HG02678 (cell line): Measurements from ENCODE around the gene ZNF420.
"Not testable (repeated sequence)": the region's sequence is repeated elsewhere in the genome, so short reads cannot be mapped to it uniquely, and the experiment has no call there.

ENCODE experiments used
- ATAC-seq: cut with Tn5 transposase; IDR thresholded peaks from one replicate; pipeline ENCODE4 v1.9.1; 2021; ENCODE audit warnings: mild to moderate bottlenecking, moderate library complexity; ENCODE audit not compliant: unreplicated experiment

ZNF420 gene

DNA sequence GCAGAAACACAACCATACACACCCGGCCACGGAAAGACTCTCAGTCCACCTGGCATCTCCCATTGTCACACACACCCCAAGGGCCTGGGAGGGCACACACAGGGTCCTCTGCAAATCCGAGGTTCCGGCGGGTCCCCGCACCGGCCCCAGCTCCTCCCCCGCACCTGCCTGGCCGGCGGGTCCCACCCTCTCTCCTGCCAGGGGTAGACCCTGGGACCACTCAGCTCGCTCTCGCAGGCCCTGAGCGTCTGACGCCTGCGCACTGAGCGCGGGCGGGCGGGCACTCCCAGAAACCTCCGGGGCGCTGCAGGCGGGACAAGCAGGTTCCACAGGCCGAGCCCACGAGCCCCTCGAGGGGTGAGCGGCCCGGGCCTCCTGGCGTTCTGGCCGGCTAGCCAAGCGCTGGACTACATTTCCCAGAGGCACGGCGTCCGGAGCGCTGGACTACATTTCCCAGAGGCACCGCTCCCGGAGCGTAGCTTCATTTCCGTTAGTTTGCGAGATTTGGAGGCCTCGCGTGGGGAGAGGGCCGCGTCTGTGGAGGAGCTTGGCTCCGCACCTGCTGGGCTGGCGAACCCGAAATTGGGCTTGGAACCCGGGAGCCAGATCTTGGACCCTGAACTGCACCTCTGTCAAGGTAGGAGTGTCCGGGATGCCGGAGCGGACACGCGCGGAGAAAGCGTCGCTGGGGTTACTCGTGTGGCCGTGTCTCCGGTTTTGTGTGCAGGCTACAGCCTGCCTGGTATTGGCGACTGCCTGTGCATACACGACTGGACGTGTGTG lies at the start of gene ZNF420:
Gene ZNF420 (plus strand): TSS at position 500 of the 783 bp plus-strand sequence. CDS start 10,686 bp downstream, outside the sequence.
- peak; percentile 97 for ATAC-seq

DNA sequence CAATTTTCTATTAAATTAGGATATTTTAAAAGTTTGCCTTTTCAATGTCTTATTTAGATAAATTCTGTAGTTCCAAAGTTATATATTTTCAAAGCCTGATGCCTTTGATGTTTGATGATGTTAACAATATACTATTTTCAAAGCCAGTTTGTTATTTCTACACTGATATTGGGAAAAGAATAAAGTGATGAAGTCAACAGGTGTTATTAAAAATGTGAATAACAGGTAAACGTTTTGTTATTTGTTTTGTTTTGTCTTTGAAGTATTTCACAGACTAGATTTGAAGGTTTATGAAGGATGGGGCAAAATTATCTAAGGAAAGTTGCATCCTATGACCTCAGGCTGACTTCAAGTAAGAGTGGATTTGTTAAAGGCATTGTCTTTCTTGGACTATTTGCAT lies 33.1 kb upstream of the ZNF420 start:
- ATAC-seq: no peak

DNA sequence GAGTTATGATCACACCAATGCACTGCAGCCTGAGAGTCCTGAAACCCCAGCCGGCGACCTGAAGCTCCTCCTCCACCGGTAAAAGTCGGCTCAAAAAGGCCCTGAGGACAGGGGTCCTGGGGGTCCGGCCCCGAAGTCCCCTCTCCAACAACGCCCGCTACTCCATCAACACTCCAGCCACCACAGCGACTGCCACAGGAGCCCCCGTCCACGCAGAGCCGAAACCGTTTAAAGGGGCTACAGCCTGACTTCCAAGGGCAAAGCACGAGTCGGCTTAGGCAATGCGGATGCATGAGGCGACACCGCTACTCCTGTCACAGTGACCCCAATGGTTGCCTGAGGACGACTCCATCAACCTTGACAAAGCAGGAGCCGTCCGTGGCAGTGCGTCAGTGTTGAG lies 22.9 kb upstream of the ZNF420 start:
- no peak for ATAC-seq

DNA sequence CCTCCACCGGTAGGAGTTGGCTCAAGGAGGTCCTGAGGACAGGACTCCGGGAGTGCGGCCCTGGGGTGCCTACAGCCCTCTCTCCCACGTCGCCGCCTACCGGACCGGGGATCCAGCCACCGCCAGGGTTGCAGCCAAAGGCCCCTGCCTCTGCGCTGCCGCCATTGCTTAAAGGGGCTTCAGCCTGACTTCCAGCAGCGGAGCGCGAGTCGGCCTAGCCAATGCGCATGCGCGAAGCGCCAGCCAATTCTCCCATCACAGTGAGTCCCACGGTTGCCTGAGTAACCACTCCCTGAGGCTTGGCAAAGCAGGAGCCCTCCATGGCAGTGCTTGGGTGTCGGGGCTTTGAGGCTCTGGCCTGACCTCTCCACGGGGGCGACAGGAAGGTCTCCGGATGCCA lies 21.5 kb upstream of the ZNF420 start:
- no peak for ATAC-seq

DNA sequence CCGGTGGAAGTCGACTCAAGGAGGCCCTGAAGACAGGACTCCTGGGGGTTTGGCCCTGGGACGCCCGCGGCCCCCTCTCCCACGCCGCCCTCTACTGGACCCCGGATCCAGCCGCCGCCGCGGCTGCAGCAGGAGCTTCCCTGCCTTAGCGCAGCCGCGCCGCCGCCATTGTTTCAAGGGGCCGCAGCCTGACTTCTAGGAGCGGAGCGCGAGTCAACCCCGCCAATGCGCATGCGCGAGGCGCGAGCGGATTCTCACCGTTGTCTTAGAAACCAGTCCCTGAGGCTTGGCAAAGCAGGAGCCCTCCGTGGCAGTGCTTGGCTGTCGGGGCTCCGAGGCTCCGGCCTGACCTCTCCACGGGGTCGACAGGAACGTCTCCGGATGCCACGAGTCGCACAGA lies 19.1 kb upstream of the ZNF420 start:
- ATAC-seq: no peak

DNA sequence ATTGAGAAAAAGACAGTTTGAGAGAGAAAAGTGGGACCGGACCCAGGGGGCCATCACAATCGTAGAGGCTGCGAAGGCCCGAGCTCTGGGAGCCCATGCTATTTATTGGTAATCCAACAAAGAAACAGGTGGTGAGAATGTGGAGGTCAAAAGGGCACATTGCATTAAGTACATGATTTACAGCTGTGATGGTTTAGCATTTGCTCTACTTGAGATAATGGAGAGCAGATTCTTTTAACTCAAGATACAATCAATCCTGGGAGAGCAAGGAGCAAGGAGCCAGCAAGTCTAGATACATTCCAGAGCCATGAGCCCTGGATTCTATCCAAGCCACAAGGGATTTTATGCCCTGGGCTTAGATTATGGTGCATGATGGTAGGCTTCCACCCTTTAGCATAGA lies 13.3 kb upstream of the ZNF420 start:
- not testable (repeated sequence) for ATAC-seq

DNA sequence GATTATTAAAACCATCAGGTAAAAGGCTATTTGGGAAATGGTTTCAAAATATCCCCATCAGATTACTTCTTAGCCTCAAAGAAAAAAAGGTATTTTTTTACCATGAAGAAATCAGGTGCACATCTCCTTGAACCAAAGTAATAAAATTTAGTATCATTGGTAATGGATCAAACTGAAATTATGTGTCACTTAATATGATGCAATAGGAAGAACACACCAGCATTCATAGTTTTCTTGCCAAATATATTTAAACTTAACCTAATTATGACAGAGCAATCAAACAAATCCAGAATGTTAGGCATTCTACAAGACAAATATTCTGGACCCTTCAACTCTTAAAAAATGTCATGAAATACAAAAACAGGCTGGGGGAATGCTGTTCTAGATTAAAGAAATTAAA lies 4.1 kb upstream of the ZNF420 start:
- ATAC-seq: no peak

DNA sequence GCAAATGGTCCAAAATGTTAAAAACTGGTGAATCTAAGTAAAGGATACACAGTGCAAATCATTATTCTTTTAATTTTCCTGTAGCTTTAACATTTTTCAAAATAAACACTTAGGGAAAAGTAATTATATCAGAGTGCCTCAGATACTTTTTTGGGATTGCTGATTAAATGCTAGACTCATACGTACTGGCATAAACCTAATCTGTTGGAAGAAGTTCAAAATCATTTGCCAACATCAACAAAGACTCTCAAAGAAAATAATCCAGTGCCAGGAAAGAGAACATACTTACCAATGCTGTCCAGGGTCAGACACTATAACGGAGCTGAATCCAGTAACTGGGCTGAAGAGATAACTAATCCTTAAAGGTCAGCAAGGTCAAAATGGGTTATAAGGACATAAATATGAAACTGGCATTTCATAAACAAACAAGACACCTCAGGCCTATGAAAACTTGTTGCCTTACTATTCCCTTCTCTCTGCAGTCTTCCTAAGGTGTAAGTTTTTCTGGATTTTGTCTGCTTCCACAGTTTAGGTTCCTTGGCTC lies 3.3 kb upstream of the ZNF420 start:
- no peak for ATAC-seq

DNA sequence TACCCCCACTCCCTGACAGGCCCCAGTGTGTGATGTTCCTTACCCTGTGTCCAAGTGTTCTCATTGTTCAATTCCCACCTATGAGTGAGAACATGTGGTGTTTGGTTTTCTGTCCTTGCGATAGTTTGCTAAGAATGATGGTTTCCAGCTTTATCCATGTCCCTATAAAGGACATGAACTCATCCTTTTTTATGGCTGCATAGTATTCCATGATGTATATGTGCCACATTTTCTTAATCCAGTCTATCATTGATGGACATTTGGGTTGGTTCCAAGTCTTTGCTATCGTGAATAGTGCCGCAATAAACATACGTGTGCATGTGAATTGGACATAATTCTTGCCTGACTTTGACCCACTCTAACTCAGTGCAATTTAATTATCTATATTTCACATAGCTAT lies 1.7 kb upstream of the ZNF420 start:
- ATAC-seq: not testable (repeated sequence)

DNA sequence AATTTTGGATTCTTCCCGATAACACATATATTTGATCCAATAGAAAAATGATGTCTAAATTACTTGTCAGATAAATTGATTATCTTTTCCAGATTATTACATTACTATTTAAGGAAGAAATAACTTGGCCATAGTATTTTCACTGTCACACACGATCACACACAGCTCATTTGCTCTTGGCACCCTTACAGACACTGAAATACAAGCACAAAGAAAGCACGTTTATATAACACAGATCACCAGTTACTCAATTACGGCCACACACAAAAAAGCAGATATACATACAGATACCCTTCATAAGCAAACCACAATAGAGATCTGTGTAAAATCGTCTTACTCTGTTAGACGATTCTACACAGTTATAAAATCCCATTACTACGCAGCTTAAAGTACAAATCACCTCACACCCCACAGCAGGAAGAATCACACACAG lies 716 bp upstream of the ZNF420 start:
- ATAC-seq: no peak

DNA sequence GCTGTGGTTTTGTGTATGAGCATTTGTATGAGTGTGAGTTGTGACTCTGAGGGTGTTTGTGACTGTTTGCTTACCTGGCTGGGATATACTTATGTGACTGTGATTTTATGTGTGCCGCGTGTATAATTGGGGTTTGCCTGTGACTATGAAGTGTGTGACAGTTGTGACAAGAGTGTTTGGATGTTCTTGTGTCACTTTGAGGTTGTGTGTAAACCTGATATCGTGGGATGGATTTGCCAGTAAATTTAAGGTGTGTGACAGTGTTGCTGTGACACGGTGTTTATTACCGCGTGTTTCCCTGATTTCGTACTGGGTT lies 442 bp downstream of the ZNF420 start:
- ATAC-seq: no peak

DNA sequence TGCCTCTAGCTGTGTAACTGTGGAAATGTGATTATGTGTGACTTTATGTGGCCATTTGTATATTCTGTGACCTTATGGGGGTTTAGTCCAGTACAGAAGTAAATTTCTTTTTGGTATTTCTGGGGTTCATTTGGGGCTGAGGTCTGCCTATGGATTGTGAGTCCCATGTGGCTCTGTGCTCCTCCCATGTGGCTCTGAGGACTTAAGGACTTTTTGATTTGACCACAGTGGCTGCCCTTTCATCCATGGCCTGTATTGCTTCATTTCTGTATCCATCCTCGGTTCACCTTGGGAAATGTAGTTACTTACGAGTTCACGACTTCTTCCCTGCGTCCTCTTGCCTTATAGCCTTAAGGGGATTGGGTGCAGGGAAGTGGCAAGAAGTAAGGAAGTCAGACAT lies 1.0 kb downstream of the ZNF420 start:
- ATAC-seq: no peak

DNA sequence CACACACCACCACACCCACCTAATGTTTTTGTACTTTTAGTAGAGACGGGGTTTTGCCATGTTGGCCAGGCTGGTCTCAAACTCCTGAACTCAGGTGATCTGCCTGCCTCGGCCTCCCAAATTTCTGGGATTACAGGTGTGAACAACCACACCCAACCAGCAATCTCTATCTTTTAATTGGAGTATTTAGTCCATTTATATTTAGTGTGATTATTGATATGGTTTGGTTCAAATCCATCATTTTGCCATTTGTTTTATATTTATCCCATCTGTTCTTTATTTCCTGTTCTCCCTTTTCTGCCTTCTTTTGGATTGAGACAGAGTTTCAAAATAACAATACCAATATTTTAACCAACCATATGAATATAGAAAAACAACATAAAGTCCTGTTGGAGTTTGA lies 4.1 kb downstream of the ZNF420 start:
- ATAC-seq: no peak

DNA sequence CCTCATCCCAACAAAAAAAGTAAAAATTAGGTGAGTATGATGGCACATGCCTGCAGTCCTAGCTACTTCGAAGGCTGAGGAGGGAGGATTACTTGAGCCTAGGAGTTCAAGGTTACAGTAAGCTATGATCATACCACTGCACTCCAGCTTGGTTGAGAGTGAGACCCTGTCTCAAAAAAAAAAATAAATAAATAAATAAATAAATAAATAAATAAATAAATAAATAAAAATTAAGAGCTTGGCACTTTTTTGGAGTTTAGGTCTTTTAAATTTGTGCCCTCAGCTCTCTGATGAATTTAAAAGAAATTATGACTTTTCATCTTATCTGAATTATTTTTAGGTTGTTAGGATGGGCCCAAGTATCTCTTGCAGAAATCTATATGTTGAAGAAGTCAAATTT lies 8.9 kb downstream of the ZNF420 start:
- ATAC-seq: no peak

DNA sequence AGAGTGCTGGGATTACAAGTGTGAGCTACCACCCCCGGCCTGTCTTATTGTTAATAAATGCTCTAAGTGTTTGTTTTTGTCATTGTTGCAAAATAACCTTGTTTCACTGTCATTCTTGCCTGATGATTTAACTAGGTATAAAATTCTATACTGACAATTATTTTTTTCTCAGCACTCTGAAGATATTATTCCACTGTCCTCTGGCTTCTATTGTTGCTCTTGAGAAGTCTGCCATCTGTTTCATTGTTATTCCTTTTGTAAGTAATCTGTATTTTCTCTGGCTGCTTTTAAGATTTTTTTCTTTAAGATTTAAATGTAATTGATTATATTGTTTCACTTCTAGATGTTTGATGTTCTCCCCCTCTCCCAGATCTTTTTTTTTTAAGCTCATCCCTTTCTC lies 17.6 kb downstream of the ZNF420 start:
- ATAC-seq: no peak

DNA sequence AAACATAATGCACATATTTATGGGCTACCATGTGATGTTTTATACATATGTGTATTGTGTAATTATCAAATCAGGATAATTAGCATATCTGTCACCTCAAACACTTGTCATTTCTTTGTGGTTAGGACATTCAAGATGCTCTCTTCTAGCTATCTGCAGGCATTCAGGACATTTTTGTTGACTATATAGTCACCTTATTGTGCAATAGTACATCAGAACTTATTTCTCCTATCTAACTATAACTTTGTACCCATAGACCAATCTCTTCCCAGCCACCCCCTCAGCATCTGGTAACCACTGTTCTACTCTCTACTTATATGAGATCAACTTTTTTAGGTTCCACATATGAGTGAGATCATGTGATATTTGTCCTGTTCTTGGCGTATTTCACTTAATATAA lies 20.3 kb downstream of the ZNF420 start:
- ATAC-seq: no peak

DNA sequence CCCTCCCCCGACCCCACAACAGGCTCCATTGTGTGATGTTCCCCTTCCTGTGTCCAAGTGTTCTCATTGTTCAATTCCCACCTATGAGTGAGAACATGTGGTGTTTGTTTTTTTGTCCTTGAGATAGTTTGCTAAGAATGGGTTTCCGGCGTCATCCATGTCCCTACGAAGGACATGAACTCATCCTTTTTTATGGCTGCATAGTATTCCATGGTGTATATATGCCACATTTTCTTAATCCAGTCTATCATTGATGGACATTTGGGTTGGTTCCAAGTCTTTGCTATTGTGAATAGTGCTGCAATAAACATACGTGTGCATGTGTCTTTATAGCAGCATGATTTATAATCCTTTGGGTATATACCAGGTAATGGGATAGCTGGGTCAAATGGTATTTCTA lies 25.9 kb downstream of the ZNF420 start:
- not testable (repeated sequence) for ATAC-seq

DNA sequence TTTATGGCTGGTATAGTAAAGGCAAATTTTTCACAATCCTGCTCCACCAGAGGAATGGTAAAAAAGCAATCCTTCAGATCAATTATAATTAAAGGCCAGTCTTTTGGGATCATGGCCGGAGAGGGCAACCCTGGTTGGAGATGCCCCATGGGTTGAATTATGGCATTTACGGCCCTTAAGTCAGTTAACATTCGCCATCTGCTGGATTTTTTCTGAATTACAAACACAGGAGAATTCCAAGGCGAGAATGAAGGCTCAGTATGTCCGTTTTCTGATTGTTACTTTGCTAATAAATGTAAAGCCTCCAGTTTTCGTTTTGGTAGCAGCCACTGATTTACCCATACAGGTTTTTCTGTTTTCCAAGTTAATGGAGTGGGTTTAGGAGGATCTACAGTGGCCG lies 33.5 kb downstream of the ZNF420 start:
- ATAC-seq: not testable (repeated sequence)

DNA sequence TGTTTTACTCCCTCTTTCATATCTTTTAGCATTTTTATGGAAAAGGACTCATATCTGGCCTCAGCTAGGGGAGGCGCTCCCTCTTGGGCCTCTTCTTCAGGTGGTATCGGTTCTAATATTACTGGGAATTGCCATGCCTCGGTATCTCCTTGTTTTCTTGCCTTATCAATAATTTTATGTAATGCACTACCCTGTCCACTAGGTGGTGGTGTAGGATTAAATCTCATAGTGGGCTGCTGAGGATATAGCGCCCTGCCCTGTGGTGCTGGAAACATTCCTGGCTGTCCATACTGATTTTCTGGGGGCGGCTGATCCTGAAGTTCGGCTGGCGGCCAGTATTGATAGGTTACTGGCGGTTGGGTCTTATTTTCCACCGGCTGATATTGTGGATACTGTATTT lies 35.8 kb downstream of the ZNF420 start:
- ATAC-seq: no peak

DNA sequence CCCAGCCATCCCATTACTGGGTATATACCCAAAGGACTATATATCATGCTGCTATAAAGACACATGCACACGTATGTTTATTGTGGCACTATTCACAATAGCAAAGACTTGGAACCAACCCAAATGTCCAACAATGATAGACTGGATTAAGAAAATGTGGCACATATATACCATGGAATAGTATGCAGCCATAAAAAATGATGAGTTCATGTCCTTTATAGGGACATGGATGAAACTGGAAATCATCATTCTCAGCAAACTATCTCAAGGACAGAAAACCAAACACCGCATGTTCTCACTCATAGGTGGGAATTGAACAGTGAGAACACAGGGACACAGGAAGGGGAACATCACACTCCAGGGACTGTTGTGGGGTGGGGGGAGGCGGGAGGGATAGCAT lies 43.9 kb downstream of the ZNF420 start:
- ATAC-seq: not testable (repeated sequence)

DNA sequence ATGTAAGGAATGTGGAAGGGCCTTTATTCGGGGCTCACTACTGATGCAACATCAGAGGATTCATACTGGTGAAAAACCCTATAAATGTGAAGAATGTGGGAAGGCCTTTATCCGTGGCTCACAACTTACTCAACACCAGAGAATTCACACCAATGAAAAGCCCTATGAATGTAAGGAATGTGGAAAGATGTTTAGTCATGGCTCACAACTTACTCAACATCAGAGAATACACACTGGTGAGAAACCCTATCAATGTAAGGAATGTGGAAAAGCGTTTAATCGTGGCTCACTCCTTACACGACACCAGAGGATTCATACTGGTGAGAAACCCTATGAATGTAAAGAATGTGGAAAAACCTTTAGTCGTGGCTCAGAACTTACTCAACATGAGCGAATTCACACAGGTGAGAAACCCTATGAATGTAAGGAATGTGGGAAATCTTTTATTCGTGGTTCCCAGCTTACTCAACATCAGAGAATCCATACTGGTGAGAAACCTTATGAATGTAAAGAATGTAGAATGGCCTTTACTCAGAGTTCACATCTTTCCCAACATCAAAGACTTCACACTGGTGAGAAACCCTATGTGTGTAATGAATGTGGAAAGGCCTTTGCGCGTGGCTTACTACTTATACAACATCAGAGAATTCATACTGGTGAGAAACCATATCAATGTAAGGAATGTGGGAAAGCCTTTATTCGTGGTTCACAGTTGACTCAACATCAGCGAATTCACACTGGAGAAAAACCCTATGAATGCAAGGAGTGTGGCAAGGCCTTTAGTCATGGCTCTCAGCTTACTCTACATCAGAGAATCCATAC lies 50.0 kb downstream of the ZNF420 start:
- no peak for ATAC-seq

DNA sequence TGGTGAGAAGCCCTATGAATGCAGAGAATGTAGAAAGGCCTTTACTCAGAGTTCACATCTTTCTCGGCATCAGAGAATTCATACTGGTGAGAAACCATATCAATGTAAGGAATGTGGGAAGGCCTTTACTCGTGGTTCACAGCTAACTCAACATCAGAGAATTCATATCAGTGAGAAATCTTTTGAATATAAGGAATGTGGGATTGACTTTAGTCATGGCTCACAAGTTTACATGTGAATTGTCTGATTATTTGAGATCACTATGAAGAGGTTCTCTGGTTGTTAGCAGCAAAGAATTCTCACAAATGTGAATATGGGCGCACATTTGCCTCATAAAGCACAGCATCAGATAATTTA lies 50.6 kb downstream of the ZNF420 start:
- no peak for ATAC-seq
